K562 (cell line): ENCODE results near the gene DDHD1.

ENCODE experiments used
- CTCF ChIP-seq, 3 experiments: IDR thresholded peaks in 2 of 3; conservative IDR thresholded peaks in 1 of 3; 2 replicates each; pipeline ENCODE4 v1.5.1; 2011 to 2012; ENCODE audit warnings: low read length in 3 of 3, mild to moderate bottlenecking in 3 of 3, control low read depth in 2 of 3, improper control_type of control experiment in 1 of 3, inconsistent platforms in 1 of 3, low read depth in 1 of 3, mixed read lengths in 1 of 3, moderate library complexity in 1 of 3; ENCODE audit not compliant: insufficient read depth in 2 of 3
- EZH2 ChIP-seq: IDR thresholded peaks from 2 replicates; pipeline ENCODE4 v1.6.1; 2012; ENCODE audit warnings: low read depth, mild to moderate bottlenecking, inconsistent platforms, low read length, borderline replicate concordance
- FOS ChIP-seq: IDR thresholded peaks from 3 replicates; pipeline ENCODE4 v1.6.1; 2011; ENCODE audit not compliant: insufficient read length; ENCODE audit errors: extremely low read depth
- NKRF ChIP-seq: fragments of 450-650 bp; IDR thresholded peaks from 2 replicates; pipeline ENCODE4 v1.6.1; 2016; ENCODE audit warnings: borderline replicate concordance
- NR2C1 ChIP-seq, 2 experiments: fragments of 450-650 bp; IDR thresholded peaks; 2 replicates each; pipeline ENCODE4 v1.6.1; 2017; ENCODE audit warnings: mild to moderate bottlenecking in 2 of 2, antibody characterized with exemption in 1 of 2, inconsistent platforms in 1 of 2, missing compliant biosample characterization in 1 of 2, missing genetic modification characterization in 1 of 2
- PTBP1 ChIP-seq: fragments of 200-400 bp; formaldehyde crosslinking; IDR thresholded peaks from 2 replicates; pipeline ENCODE4 v1.6.1; 2017; ENCODE audit warnings: low read depth, low read length

- TF ChIP-seq CTCF (IDR thresholded peaks at IDR 0.05 in 2 of 3, conservative IDR thresholded peaks at IDR 0.05 in 1 of 3; ENCODE audit: insufficient read depth in 2 of 3, low read depth in 1 of 3, low read length in 3 of 3): no peak
- TF ChIP-seq PTBP1: no peak
- TF ChIP-seq FOS: no peak
- no peak for TF ChIP-seq NR2C1 (IDR thresholded peaks at IDR 0.05)
- no peak for TF ChIP-seq NR2C1 (tag; IDR thresholded peaks at IDR 0.05)
- no peak for TF ChIP-seq EZH2
- TF ChIP-seq NKRF: no peak
Measured at GRCh38 chr14:53093206-53093605, 59.9 kb downstream of the DDHD1 start.
